Mucosa of descending colon (tissue), 3 donors: ENCODE measurements around the gene ZSCAN22. TPM values are rescaled to one million over a fixed set of nuclear protein-coding genes. Genes with fewer than 3 reads are reported as not detected.
"Not testable (repeated sequence)": the region's sequence is repeated elsewhere in the genome, so short reads cannot be mapped to it uniquely, and the experiment has no call there.

Experiments
- ATAC-seq: fragments of 200-7000 bp; cut with Tn5 transposase; one replicate; pipeline ENCODE4 v1.9.1; 2020; ENCODE audit warnings: mild to moderate bottlenecking, moderate library complexity
- DNase-seq, 3 donors: peaks; one replicate each; pipeline ENCODE4 v3.0.0-alpha.2; 2020
- H3K36me3 ChIP-seq: fragments of 200-600 bp; one replicate; pipeline ENCODE4 v1.8.0; 2021; ENCODE audit warnings: low read depth, mild to moderate bottlenecking
- H3K4me1 ChIP-seq: fragments of 200-600 bp; one replicate; pipeline ENCODE4 v1.8.0; 2021; ENCODE audit warnings: low read depth, mild to moderate bottlenecking
- H3K4me3 ChIP-seq: fragments of 200-600 bp; one replicate; pipeline ENCODE4 v1.8.0; 2021; ENCODE audit warnings: mild to moderate bottlenecking
- H3K9me3 ChIP-seq: fragments of 200-600 bp; one replicate; pipeline ENCODE4 v1.8.0; 2021; ENCODE audit warnings: mild to moderate bottlenecking
- intact Hi-C, 2 donors: fragments of 100-400 bp; cut with DNase I in 1 of 2; cut with micrococcal nuclease in 1 of 2; formaldehyde crosslinking; loops; one replicate each; pipeline versions ENCODE4 v1.11.0 to v1.11.1; 2022; cut with DNase I, micrococcal nuclease
- total RNA-seq, 3 donors: library from RNA; stranded (reverse); fragmentation: NEBNext Ultra II Directional in 2 of 3; extraction: Animal tissue kit (Norgen Biotek cat#: 25700) in 2 of 3; gene quantifications; one replicate each; pipeline versions ENCODE4 v1.2.1 to v1.2.4, GENCODE V29; 2021 to 2023
- TF ChIP-seq, protein P1 (sequence below): fragments of 200-600 bp; IDR thresholded peaks from one replicate; pipeline ENCODE4 v1.8.0; 2022; ENCODE audit warnings: antibody characterized with exemption, mild to moderate bottlenecking
- donor health status: DM: no; HTN: no; CAD: no; lungs with moderate emphysema.
- donor health status: DM: no; HTN: no; CAD: no.
- donor health status: DM: no; HTN: yes; CAD: no.

The ZSCAN22 gene
- total RNA-seq, 3 donors from 2014 or later: 2.4 to 5.4 (median 3.2) TPM

DNA sequence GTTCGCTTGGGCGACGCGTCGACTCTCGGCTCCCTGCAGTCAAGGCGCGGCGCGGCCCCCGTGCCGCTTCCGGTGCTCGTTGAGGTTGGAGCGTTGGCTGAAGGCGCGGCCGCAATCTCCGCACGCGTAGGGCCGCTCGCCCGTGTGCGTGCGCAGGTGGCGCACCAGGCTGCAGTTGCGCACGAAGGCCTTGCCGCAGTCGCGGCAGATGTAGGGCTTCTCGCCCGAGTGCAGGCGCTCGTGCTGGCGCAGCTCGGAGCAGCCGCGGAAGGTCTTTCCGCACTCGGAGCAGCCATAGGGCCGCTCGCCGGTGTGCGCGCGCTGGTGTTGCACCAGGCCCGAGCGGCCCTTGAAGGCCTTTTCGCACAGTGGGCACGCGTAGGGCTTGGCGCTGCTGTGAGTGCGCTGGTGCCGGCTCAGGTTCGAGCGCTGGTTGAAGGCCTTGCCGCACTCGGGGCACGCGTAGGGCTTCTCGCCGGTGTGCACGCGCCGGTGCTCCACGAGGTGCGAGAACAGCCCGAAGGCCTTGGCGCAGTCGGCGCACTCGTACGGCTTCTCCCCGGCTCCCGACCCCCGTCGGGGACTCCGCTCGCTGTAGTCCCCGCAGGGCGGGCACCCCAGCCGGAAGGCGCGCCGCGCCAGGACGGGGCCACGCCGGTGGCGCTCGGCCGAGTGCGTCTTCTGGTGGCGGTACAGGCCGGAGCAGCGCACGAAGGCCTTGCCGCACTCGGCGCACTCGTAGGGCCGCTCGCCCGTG is 41.1 kb downstream of the ZSCAN22 start:
- DNase-seq: no peak

DNA sequence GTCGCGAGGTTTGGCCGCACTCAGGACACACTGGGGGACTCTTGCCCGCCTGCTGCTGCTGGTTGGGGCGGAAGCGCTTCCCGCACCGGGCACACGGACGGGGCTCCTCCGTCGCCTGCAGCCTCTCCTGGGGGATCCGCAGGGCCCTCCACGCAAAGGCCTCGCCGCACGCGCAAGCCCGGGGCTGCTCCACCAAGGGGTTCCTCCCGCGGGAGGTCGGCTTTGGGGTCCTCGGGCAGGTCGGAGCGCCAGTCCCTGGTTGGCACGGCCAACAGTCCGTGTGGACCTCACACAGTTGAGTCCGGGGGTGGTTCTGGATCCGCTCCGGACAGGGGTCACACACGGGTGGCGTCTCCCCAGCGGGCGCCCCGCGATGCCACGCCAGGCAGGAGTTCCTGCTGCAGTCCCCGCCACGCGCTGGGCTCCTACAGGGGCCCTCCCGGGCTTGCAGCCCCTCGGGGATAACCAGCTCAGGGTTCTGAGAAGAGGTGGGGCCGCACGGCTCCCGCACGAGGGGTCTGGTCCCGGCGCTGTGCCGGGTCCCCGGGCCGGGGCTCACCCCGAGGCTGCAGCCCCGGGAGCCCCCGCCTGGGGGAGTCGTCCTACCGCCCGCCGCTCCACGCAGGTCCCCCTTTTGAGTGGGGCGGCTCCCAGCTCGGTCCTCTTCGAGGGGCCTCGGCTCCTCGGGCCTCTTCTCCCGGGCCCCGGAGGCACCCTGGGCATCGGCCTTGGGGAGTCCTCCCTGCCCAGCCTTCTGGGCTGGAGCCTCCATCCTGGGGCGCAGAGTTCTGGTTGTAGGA is 42.0 kb downstream of the ZSCAN22 start:
- TF ChIP-seq, protein P1, sequence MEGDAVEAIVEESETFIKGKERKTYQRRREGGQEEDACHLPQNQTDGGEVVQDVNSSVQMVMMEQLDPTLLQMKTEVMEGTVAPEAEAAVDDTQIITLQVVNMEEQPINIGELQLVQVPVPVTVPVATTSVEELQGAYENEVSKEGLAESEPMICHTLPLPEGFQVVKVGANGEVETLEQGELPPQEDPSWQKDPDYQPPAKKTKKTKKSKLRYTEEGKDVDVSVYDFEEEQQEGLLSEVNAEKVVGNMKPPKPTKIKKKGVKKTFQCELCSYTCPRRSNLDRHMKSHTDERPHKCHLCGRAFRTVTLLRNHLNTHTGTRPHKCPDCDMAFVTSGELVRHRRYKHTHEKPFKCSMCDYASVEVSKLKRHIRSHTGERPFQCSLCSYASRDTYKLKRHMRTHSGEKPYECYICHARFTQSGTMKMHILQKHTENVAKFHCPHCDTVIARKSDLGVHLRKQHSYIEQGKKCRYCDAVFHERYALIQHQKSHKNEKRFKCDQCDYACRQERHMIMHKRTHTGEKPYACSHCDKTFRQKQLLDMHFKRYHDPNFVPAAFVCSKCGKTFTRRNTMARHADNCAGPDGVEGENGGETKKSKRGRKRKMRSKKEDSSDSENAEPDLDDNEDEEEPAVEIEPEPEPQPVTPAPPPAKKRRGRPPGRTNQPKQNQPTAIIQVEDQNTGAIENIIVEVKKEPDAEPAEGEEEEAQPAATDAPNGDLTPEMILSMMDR: no peak
- ATAC-seq: no peak
- H3K4me1 ChIP-seq: no peaks in the 10 kb centered on the region
- no peaks in the 10 kb centered on the region for H3K9me3 ChIP-seq
- H3K36me3 ChIP-seq: no peaks in the 10 kb centered on the region
- DNase-seq: no peak
- H3K4me3 ChIP-seq: no peak overlapping the region
- intact Hi-C loops: no loop called here

More for the DNA sequence above, 41.1 kb downstream of the ZSCAN22 start:
- intact Hi-C loops: no loop called here
- Histone ChIP-seq H3K9me3 (no peaks in the 10 kb centered on the region), H3K36me3 (no peaks in the 10 kb centered on the region), H3K4me3 (no peak overlapping the region), H3K4me1 (no peaks in the 10 kb centered on the region)
- TF ChIP-seq, protein P1: no peak
- no peak for ATAC-seq

GRCh38 chr19:58372311-58373133 is 45.7 kb downstream of the ZSCAN22 start:
- Histone ChIP-seq H3K9me3 (no peaks in the 10 kb centered on the region), H3K36me3 (no peaks in the 10 kb centered on the region), H3K4me1 (no peaks in the 10 kb centered on the region), H3K4me3 (no peak overlapping the region)
- no peak for DNase-seq
- intact Hi-C loops: no loop called here
- TF ChIP-seq, protein P1: no peak
- ATAC-seq: no peak

- intact Hi-C loops: no loop called here
- ATAC-seq (no peak), DNase-seq (no peak)
- no peaks in the 10 kb centered on the region for H3K36me3 ChIP-seq
- H3K4me1 ChIP-seq: no peaks in the 10 kb centered on the region
- no peak overlapping the region for H3K4me3 ChIP-seq
- H3K9me3 ChIP-seq: no peaks in the 10 kb centered on the region
- TF ChIP-seq, protein P1: no peak
Measured at GRCh38 chr19:58374200-58374599, 47.4 kb downstream of the ZSCAN22 start.

DNA sequence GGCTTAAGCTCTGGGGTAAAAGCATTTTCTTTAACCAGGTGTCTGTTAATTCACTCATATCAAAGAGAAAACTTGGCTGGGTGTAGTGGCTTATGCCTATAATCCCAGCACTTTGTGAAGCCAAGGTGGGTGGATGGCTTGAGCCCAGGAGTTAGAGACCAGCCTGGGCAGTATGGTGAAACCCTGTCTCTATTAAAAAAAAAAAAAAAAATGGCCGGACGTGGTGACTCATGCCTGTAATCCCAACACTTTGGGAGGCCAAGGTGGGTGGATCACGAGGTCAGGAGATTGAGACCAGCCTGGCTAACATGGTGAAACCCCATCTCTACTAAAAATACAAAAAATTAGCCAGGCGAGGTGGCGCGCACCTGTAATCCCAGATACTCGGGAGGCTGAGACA is 49.9 kb downstream of the ZSCAN22 start:
- intact Hi-C loops, H3K4me3 ChIP-seq, ATAC-seq, DNase-seq, H3K9me3 ChIP-seq, H3K36me3 ChIP-seq: not testable (repeated sequence)
- H3K4me1 ChIP-seq: peaks cover 11% of the 10 kb centered on the region
